Activated T-helper 9 cell treated with anti-CD3 and anti-CD28 coated beads, Interleukin-2, amount 50 U/mL, for 16 hours (primary cell): Measurements from ENCODE around the gene MYL9.
A peak's percentile ranks its signal among the peaks of the same experiment; 100 is the strongest.

Source experiments
- DNase-seq: peaks from one replicate; pipeline ENCODE4 v3.0.0-alpha.2; 2020; ENCODE audit warnings: low read depth

The MYL9 gene

GRCh38 chr20:36584018-36584481 is 42.7 kb downstream of the MYL9 start:
- DNase-seq, result no peak

- no peak for DNase-seq
These were observed 44.2 kb downstream of the MYL9 start for GRCh38 chr20:36585410-36586125.

GRCh38 chr20:36587388-36588070 is 46.2 kb downstream of the MYL9 start:
- no peak for DNase-seq

GRCh38 chr20:36591281-36591680 is 50.0 kb downstream of the MYL9 start:
- no peak for DNase-seq

- peak; percentile 46 for DNase-seq
These were observed 50.7 kb downstream of the MYL9 start for GRCh38 chr20:36591854-36592641.

GRCh38 chr20:36593347-36593929 is 52.1 kb downstream of the MYL9 start:
- DNase-seq, result no peak

GRCh38 chr20:36599912-36600345 is 58.6 kb downstream of the MYL9 start:
- DNase-seq, result no peak
